Measurements from ENCODE around the gene MAMDC4. TPM values are rescaled to one million over a fixed set of nuclear protein-coding genes. Genes with fewer than 3 reads are reported as not detected.

MAMDC4 gene
- total RNA-seq, 2 donors from 2014 or later: 3.4 TPM

GRCh38 chr9:136815422-136815782 is 36.7 kb upstream of the MAMDC4 start:
- H3K4me1 Mint-ChIP-seq: peaks cover 24% of the 10 kb centered on the region
- peaks cover 5% of the 10 kb centered on the region for H3K36me3 Mint-ChIP-seq (ENCODE audit: low read depth)
- ATAC-seq: no peak

GRCh38 chr9:136820971-136821825 is 30.9 kb upstream of the MAMDC4 start:
- Mint-ChIP-seq H3K4me1 (peaks cover 7% of the 10 kb centered on the region), H3K4me3 (peak overlapping the region; percentile 21), H3K36me3 (ENCODE audit: low read depth) (peaks cover 3% of the 10 kb centered on the region), H3K27me3 (no peaks in the 10 kb centered on the region), H3K27ac (no peak overlapping the region)
- DNase-seq (no peak), ATAC-seq (no peak)
- no peaks in the 10 kb centered on the region for H3K9me3 ChIP-seq (ENCODE audit: control insufficient read depth, low read length, poor library complexity, severe bottlenecking)

More at GRCh38 chr9:136815422-136815782, 36.7 kb upstream of the MAMDC4 start:
- DNase-seq: no peak
- Mint-ChIP-seq H3K27ac (peak overlapping the region; percentile 34), H3K27me3 (no peaks in the 10 kb centered on the region), H3K4me3 (no peak overlapping the region)
- H3K9me3 ChIP-seq (ENCODE audit: control insufficient read depth, low read length, poor library complexity, severe bottlenecking): no peaks in the 10 kb centered on the region

GRCh38 chr9:136821826-136822544 is 30.2 kb upstream of the MAMDC4 start:
- no peak for ATAC-seq
- no peaks in the 10 kb centered on the region for H3K27me3 Mint-ChIP-seq

GRCh38 chr9:136823136-136824046 is 28.8 kb upstream of the MAMDC4 start:
- no peak for ATAC-seq
- Mint-ChIP-seq H3K4me3 (no peak overlapping the region), H3K4me1 (peaks cover 6% of the 10 kb centered on the region), H3K27me3 (no peaks in the 10 kb centered on the region), H3K36me3 (ENCODE audit: low read depth) (no peaks in the 10 kb centered on the region), H3K27ac (no peak overlapping the region)
- H3K9me3 ChIP-seq (ENCODE audit: control insufficient read depth, low read length, poor library complexity, severe bottlenecking): no peaks in the 10 kb centered on the region
- DNase-seq: no peak

More at GRCh38 chr9:136821826-136822544, 30.2 kb upstream of the MAMDC4 start:
- Mint-ChIP-seq H3K4me3 (no peak overlapping the region), H3K36me3 (ENCODE audit: low read depth) (peaks cover 1% of the 10 kb centered on the region), H3K27ac (no peak overlapping the region), H3K4me1 (peaks cover 7% of the 10 kb centered on the region)
- no peak for DNase-seq
- no peaks in the 10 kb centered on the region for H3K9me3 ChIP-seq (ENCODE audit: control insufficient read depth, low read length, poor library complexity, severe bottlenecking)

GRCh38 chr9:136824496-136825225 is 27.5 kb upstream of the MAMDC4 start:
- H3K27me3 Mint-ChIP-seq: no peaks in the 10 kb centered on the region
- peaks cover 4% of the 10 kb centered on the region for H3K4me1 Mint-ChIP-seq
- no peaks in the 10 kb centered on the region for H3K9me3 ChIP-seq (ENCODE audit: control insufficient read depth, low read length, poor library complexity, severe bottlenecking)
- H3K27ac Mint-ChIP-seq: no peak overlapping the region
- no peak for ATAC-seq
- no peaks in the 10 kb centered on the region for H3K36me3 Mint-ChIP-seq (ENCODE audit: low read depth)
- DNase-seq: no peak
- H3K4me3 Mint-ChIP-seq: no peak overlapping the region

- H3K9me3 ChIP-seq (ENCODE audit: control insufficient read depth, low read length, poor library complexity, severe bottlenecking): no peaks in the 10 kb centered on the region
- Mint-ChIP-seq H3K27me3 (no peaks in the 10 kb centered on the region), H3K4me1 (peaks cover 4% of the 10 kb centered on the region), H3K36me3 (ENCODE audit: low read depth) (no peaks in the 10 kb centered on the region), H3K4me3 (no peak overlapping the region), H3K27ac (no peak overlapping the region)
- DNase-seq (no peak), ATAC-seq (no peak)
Observed at GRCh38 chr9:136825295-136826187, 26.6 kb upstream of the MAMDC4 start.

- Mint-ChIP-seq H3K4me3 (no peak overlapping the region), H3K27me3 (no peaks in the 10 kb centered on the region), H3K27ac (no peak overlapping the region), H3K4me1 (peaks cover under 1% of the 10 kb centered on the region), H3K36me3 (ENCODE audit: low read depth) (no peaks in the 10 kb centered on the region)
- DNase-seq: no peak
- H3K9me3 ChIP-seq (ENCODE audit: control insufficient read depth, low read length, poor library complexity, severe bottlenecking): no peaks in the 10 kb centered on the region
- ATAC-seq: no peak
Observed at GRCh38 chr9:136826188-136826541, 26.0 kb upstream of the MAMDC4 start.

- Mint-ChIP-seq H3K36me3 (ENCODE audit: low read depth) (no peaks in the 10 kb centered on the region), H3K27me3 (no peaks in the 10 kb centered on the region), H3K4me1 (no peaks in the 10 kb centered on the region), H3K4me3 (no peak overlapping the region), H3K27ac (no peak overlapping the region)
- ATAC-seq (no peak), DNase-seq (no peak)
- H3K9me3 ChIP-seq (ENCODE audit: control insufficient read depth, low read length, poor library complexity, severe bottlenecking): no peaks in the 10 kb centered on the region
Observed at GRCh38 chr9:136826703-136827582, 25.2 kb upstream of the MAMDC4 start.

GRCh38 chr9:136827794-136828473 is 24.2 kb upstream of the MAMDC4 start:
- DNase-seq (no peak), ATAC-seq (no peak)
- H3K27ac Mint-ChIP-seq: no peak overlapping the region
- H3K9me3 ChIP-seq (ENCODE audit: control insufficient read depth, low read length, poor library complexity, severe bottlenecking): no peaks in the 10 kb centered on the region
- no peak overlapping the region for H3K4me3 Mint-ChIP-seq
- H3K36me3 Mint-ChIP-seq (ENCODE audit: low read depth): no peaks in the 10 kb centered on the region
- no peaks in the 10 kb centered on the region for H3K4me1 Mint-ChIP-seq
- no peaks in the 10 kb centered on the region for H3K27me3 Mint-ChIP-seq

GRCh38 chr9:136828474-136829140 is 23.5 kb upstream of the MAMDC4 start:
- H3K27me3 Mint-ChIP-seq: no peaks in the 10 kb centered on the region
- no peak for DNase-seq
- no peak overlapping the region for H3K4me3 Mint-ChIP-seq
- H3K36me3 Mint-ChIP-seq (ENCODE audit: low read depth): no peaks in the 10 kb centered on the region
- ATAC-seq: no peak
- no peaks in the 10 kb centered on the region for H3K9me3 ChIP-seq (ENCODE audit: control insufficient read depth, low read length, poor library complexity, severe bottlenecking)
- no peak overlapping the region for H3K27ac Mint-ChIP-seq
- no peaks in the 10 kb centered on the region for H3K4me1 Mint-ChIP-seq

All from T-helper 17 cell (primary cell).